Osteoblast (primary cell): ENCODE data around the gene NOS1AP. TPM values are rescaled to one million over a fixed set of nuclear protein-coding genes. Genes with fewer than 3 reads are reported as not detected.

ENCODE experiments used
- DNase-seq: peaks from one replicate; pipeline ENCODE4 v3.0.0; 2011; ENCODE audit warnings: low spot score, mixed read lengths; ENCODE audit not compliant: insufficient read length; ENCODE audit errors: missing footprints
- H2AFZ ChIP-seq: 2 replicates; pipeline ENCODE4 v1.6.0; 2011; ENCODE audit warnings: mild to moderate bottlenecking, low read length
- H3K27ac ChIP-seq: 2 replicates; pipeline ENCODE4 v1.5.1; 2011; ENCODE audit warnings: mild to moderate bottlenecking, low read depth, low read length, moderate library complexity
- H3K27me3 ChIP-seq: 2 replicates; pipeline ENCODE4 v1.6.0; 2012; ENCODE audit warnings: mild to moderate bottlenecking, control low read depth, inconsistent platforms, low read length, moderate library complexity; ENCODE audit not compliant: insufficient read depth
- H3K36me3 ChIP-seq: 2 replicates; pipeline ENCODE4 v1.5.1; 2011; ENCODE audit warnings: mild to moderate bottlenecking, low read length, control low read depth, moderate library complexity; ENCODE audit not compliant: insufficient read depth
- H3K4me1 ChIP-seq: 2 replicates; pipeline ENCODE4 v1.5.1; 2011; ENCODE audit warnings: mild to moderate bottlenecking, low read length, control low read depth, moderate library complexity; ENCODE audit not compliant: insufficient read depth
- H3K4me2 ChIP-seq: 2 replicates; pipeline ENCODE4 v1.6.0; 2011; ENCODE audit warnings: mild to moderate bottlenecking, low read length; ENCODE audit not compliant: insufficient read depth
- H3K4me3 ChIP-seq: fragments of 200-600 bp; sonication (generic); 3 replicates; pipeline ENCODE4 v1.5.1; 2012; ENCODE audit warnings: mild to moderate bottlenecking, low read length, inconsistent platforms; ENCODE audit not compliant: insufficient read depth
- H3K79me2 ChIP-seq: 2 replicates; pipeline ENCODE4 v1.6.0; 2012; ENCODE audit warnings: mild to moderate bottlenecking, low read length, control low read depth, inconsistent platforms; ENCODE audit not compliant: insufficient read depth
- H3K9me3 ChIP-seq: 2 replicates; pipeline ENCODE4 v1.5.1; 2011; ENCODE audit warnings: low read depth, low read length, control low read depth
- H4K20me1 ChIP-seq: 2 replicates; pipeline ENCODE4 v1.6.0; 2012; ENCODE audit warnings: mild to moderate bottlenecking, low read length, control low read depth; ENCODE audit not compliant: insufficient read depth
- total RNA-seq: library from RNA; depleted of rRNA; stranded (reverse); fragments of >200 nt; gene quantifications from 2 replicates; pipeline ENCODE4 v1.2.3, GENCODE V29; 2012
- TF ChIP-seq, protein P1 (sequence below): IDR thresholded peaks from 2 replicates; pipeline ENCODE4 v1.5.1; 2011; ENCODE audit warnings: mild to moderate bottlenecking, low read depth, low read length, moderate library complexity; ENCODE audit errors: extremely low read depth

The NOS1AP gene
- total RNA-seq, 1 donor = not detected

DNA sequence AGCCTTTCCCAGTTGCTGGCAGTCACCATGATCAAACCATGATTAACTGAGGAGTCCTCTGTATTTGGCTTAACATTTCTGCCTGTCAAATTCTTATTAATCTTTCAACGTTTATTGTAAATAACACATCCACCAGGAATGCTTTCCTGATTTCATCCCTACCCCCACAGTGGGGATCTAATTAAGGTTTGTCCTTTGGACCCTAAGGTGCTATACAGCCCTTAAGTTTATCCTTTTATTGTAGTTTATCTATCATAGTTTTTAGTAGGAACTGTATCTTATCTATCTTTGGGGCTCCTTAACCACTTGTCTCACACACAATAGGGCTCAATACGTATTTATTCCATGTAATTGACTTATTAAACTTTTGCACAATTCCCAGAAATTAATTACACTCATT, 246.2 kb downstream of the NOS1AP start:
- no peak overlapping the region for H2AFZ ChIP-seq
- H3K36me3 ChIP-seq = no peaks in the 10 kb centered on the region
- H3K79me2 ChIP-seq = no peaks in the 10 kb centered on the region
- TF ChIP-seq, protein P1, sequence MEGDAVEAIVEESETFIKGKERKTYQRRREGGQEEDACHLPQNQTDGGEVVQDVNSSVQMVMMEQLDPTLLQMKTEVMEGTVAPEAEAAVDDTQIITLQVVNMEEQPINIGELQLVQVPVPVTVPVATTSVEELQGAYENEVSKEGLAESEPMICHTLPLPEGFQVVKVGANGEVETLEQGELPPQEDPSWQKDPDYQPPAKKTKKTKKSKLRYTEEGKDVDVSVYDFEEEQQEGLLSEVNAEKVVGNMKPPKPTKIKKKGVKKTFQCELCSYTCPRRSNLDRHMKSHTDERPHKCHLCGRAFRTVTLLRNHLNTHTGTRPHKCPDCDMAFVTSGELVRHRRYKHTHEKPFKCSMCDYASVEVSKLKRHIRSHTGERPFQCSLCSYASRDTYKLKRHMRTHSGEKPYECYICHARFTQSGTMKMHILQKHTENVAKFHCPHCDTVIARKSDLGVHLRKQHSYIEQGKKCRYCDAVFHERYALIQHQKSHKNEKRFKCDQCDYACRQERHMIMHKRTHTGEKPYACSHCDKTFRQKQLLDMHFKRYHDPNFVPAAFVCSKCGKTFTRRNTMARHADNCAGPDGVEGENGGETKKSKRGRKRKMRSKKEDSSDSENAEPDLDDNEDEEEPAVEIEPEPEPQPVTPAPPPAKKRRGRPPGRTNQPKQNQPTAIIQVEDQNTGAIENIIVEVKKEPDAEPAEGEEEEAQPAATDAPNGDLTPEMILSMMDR = no peak
- H3K4me3 ChIP-seq = no peak overlapping the region
- H3K4me2 ChIP-seq = no peak overlapping the region
- H3K4me1 ChIP-seq = no peaks in the 10 kb centered on the region
- no peaks in the 10 kb centered on the region for H3K9me3 ChIP-seq
- H4K20me1 ChIP-seq = no peaks in the 10 kb centered on the region
- H3K27ac ChIP-seq = no peak overlapping the region
- no peak for DNase-seq
- peaks cover 4% of the 10 kb centered on the region for H3K27me3 ChIP-seq

GRCh38 chr1:162316187-162316586, 246.7 kb downstream of the NOS1AP start:
- Histone ChIP-seq H3K4me1 (no peaks in the 10 kb centered on the region), H3K4me3 (no peak overlapping the region), H4K20me1 (no peaks in the 10 kb centered on the region), H3K79me2 (no peaks in the 10 kb centered on the region), H3K4me2 (no peak overlapping the region), H3K9me3 (no peaks in the 10 kb centered on the region), H3K27ac (no peak overlapping the region), H3K27me3 (peaks cover 4% of the 10 kb centered on the region), H3K36me3 (no peaks in the 10 kb centered on the region), H2AFZ (no peak overlapping the region)
- DNase-seq = no peak
- TF ChIP-seq, protein P1 = no peak

GRCh38 chr1:162317621-162318020, 248.1 kb downstream of the NOS1AP start:
- Histone ChIP-seq H3K36me3 (no peaks in the 10 kb centered on the region), H3K4me1 (no peaks in the 10 kb centered on the region), H3K27me3 (peaks cover 9% of the 10 kb centered on the region), H3K9me3 (no peaks in the 10 kb centered on the region), H4K20me1 (no peaks in the 10 kb centered on the region), H3K27ac (no peak overlapping the region), H2AFZ (no peak overlapping the region), H3K79me2 (no peaks in the 10 kb centered on the region), H3K4me3 (no peak overlapping the region), H3K4me2 (no peak overlapping the region)
- TF ChIP-seq, protein P1 = no peak
- no peak for DNase-seq

- Histone ChIP-seq H4K20me1 (no peaks in the 10 kb centered on the region), H3K27ac (no peak overlapping the region), H3K4me1 (no peaks in the 10 kb centered on the region), H3K27me3 (peaks cover 22% of the 10 kb centered on the region), H3K79me2 (no peaks in the 10 kb centered on the region), H2AFZ (no peak overlapping the region), H3K36me3 (no peaks in the 10 kb centered on the region), H3K4me3 (no peak overlapping the region), H3K4me2 (no peak overlapping the region), H3K9me3 (no peaks in the 10 kb centered on the region)
- peak; percentile 32 for DNase-seq
- TF ChIP-seq, protein P1 = no peak
These were observed 250.1 kb downstream of the NOS1AP start for GRCh38 chr1:162319493-162320175.
